Astrocyte of the spinal cord (primary cell): ENCODE data around the gene RPS6KC1.

ENCODE experiments used
- DNase-seq: peaks from one replicate; pipeline ENCODE4 v3.0.0; 2011; ENCODE audit warnings: low read depth, low spot score
- H3K4me3 ChIP-seq: 2 replicates; pipeline ENCODE4 v1.5.1; 2011; ENCODE audit warnings: low read depth, mild to moderate bottlenecking, low read length, moderate library complexity
- in situ Hi-C: cut with HindIII; loops from 2 replicates; pipeline ENCODE4 v1.10.0; 2017; ENCODE audit warnings: low sequenced_read_pairs
- TF ChIP-seq, protein P1 (sequence below): IDR thresholded peaks from 2 replicates; pipeline ENCODE4 v1.5.1; 2012; ENCODE audit warnings: low read depth, mild to moderate bottlenecking, low read length, inconsistent platforms

The RPS6KC1 gene

DNA sequence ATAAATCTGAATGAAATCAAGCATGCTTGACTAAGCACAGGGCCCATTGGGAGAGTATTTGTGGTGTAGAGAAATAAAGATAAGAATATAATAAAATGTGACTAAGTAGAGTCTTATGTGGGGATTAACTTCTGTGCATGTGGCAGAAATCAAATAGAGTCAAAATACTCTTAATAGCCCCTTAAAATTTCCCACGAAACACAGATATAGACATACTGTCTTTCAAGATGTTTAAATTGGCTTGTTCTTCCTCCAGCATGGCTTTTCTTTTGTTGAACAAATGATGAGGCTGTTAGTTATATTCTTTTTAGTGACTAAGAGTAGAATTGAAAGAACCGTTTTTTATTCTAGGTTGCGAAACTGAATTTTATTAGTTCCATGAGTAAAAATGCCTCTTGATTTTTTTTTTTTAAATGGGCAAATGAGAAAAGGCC is 112.3 kb downstream of the RPS6KC1 start:
- H3K4me3 ChIP-seq: no peak overlapping the region
- in situ Hi-C loops: no loop called here
- peak; percentile 34 for DNase-seq
- TF ChIP-seq, protein P1, sequence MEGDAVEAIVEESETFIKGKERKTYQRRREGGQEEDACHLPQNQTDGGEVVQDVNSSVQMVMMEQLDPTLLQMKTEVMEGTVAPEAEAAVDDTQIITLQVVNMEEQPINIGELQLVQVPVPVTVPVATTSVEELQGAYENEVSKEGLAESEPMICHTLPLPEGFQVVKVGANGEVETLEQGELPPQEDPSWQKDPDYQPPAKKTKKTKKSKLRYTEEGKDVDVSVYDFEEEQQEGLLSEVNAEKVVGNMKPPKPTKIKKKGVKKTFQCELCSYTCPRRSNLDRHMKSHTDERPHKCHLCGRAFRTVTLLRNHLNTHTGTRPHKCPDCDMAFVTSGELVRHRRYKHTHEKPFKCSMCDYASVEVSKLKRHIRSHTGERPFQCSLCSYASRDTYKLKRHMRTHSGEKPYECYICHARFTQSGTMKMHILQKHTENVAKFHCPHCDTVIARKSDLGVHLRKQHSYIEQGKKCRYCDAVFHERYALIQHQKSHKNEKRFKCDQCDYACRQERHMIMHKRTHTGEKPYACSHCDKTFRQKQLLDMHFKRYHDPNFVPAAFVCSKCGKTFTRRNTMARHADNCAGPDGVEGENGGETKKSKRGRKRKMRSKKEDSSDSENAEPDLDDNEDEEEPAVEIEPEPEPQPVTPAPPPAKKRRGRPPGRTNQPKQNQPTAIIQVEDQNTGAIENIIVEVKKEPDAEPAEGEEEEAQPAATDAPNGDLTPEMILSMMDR: no peak

DNA sequence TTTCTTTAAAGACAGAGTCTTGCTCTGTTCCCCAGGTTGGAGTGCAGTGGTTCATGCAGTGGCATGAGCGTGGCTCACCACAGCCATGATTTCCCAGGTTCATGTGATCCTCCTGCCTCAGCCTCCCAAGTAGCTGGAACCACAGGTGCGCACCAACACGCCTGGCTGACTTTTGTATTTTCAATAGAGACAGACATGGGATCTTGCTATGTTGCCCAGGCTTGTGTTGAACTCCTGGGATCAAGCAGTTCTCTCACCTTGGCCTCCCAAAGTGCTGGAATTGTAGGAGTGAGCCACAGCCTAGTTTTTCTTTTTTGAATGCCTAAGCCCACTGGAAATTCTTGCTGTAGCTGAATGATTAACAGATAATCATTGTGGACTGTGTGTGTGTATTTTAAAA is 113.5 kb downstream of the RPS6KC1 start:
- TF ChIP-seq, protein P1: no peak
- in situ Hi-C loops: no loop called here
- H3K4me3 ChIP-seq: no peak overlapping the region
- no peak for DNase-seq

DNA sequence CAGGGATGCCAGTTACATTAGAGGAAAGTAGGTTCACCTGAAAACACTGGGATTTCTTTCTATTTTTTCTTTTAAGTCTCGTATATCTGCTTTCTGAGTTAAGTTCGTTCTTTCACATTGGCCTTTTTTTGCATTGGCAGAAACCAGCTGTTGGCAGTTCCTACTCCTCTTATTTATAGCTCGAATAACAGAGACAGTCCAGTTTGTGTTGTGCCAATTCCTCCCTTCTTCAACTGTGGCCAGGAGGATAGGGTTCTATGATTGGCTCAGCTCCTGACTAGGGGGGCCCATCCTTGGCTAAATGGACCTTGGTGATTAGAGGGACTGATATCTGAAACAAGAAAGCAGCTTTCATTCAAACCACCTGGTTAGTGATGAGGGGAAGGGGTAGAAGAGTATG is 115.8 kb downstream of the RPS6KC1 start:
- in situ Hi-C loops: no loop called here
- TF ChIP-seq, protein P1: no peak
- no peak for DNase-seq
- no peak overlapping the region for H3K4me3 ChIP-seq

DNA sequence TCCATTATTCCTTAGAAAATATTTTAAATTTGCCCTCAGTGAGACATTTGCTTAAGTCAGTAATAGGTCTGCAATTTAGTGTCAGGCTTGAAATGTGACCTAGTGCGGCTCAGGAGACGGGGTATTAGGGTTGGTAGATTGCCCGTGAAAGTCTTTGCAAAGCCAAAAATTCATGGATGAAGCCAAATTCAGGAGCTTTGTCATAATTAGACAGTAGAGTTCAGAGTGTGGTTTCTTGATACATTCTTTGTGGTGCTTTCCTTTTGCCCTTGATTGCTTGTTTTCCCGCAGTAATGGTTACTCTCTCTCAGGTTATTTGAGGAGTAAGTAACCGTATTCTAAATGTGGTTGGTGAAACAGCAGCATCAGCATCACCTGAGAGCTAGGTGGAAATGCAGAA is 120.7 kb downstream of the RPS6KC1 start:
- DNase-seq: no peak
- H3K4me3 ChIP-seq: no peak overlapping the region
- in situ Hi-C loops: no loop called here
- TF ChIP-seq, protein P1: no peak

DNA sequence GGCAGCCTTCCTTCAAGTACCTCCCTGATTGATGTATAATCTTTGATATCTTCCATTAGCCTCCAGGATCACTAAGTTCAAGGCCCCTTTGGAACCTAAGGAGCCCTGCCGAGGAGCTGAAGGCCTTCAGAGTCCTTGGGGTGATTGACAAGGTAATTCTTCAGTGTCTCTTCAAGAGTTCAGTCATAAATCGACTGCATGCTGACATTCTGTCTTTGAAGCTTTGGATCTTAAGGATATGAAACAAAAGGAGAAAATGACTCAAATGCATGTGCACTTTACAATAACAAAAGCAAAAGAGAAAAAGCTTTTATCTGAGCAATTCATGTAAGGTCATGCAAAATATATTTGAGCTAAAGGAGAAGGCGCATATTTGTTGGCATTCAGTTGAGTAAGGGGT is 125.3 kb downstream of the RPS6KC1 start:
- TF ChIP-seq, protein P1: no peak
- H3K4me3 ChIP-seq: no peak overlapping the region
- no peak for DNase-seq
- in situ Hi-C loops: no loop called here

DNA sequence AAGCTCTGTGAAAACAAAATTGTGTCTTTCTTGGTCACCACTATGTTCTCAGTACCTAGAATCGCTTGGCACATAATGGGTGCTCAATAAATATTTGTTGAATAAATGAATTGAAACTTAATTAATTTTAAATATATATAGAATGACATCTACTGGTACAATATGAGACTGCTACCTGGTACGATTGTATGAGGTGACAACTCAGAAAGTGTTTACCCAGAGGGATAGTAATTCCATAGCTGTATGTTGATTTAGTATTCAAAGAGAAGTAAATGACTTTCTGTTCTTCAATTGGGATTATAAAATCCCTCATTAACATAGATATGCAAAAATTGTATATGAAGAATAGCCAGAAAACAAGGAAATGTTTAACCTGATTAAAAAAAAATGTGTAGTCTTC is 128.7 kb downstream of the RPS6KC1 start:
- in situ Hi-C loops: no loop called here
- no peak for DNase-seq
- TF ChIP-seq, protein P1: peak; percentile 7
- H3K4me3 ChIP-seq: no peak overlapping the region

DNA sequence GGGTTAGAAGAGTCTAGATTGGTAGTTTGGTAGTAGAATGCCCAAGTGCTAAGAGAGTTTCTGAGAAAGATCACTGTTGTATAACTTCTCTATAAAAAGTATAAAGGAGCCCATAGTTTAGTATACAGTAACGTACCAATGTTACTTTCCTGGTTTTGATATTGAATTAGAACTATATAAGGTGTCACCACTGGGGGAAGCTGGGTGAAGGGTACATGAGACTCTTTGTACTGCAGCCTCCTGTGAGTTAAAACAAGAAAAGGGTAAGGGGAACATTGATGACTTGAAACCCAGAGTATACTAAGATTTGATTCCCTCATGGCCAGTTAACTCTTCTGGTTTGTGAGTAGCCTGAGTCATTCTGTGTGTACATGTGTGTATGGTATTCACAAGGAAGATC is 129.8 kb downstream of the RPS6KC1 start:
- TF ChIP-seq, protein P1: no peak
- no peak for DNase-seq
- in situ Hi-C loops: no loop called here
- H3K4me3 ChIP-seq: no peak overlapping the region
